ENCODE results near the gene CDHR5. TPM values are rescaled to one million over a fixed set of nuclear protein-coding genes. Genes with fewer than 3 reads are reported as not detected.
A peak's percentile ranks its signal among the peaks of the same experiment; 100 is the strongest.

Gene CDHR5
- total RNA-seq, 1 experiment from 2014 or later = not detected

GRCh38 chr11:615504-616319 is 9.0 kb downstream of the CDHR5 start, which contains the start of gene IRF7:
Gene IRF7 (minus strand): TSS chr11:615950. CDS start chr11:615364, 586 bp downstream.
- DNase-seq (ENCODE audit: low read depth) = peak; percentile 88
- in situ Hi-C loops (cut with HindIII; ENCODE audit: low pct_unique_long_range_greater_than_20kb, low sequenced_read_pairs) = no loop called here

- DNase-seq (ENCODE audit: low read depth) = no peak
- in situ Hi-C loops (cut with HindIII; ENCODE audit: low pct_unique_long_range_greater_than_20kb, low sequenced_read_pairs) = no loop called here
Measured at GRCh38 chr11:614623-615503, 9.9 kb downstream of the CDHR5 start.

- DNase-seq (ENCODE audit: low read depth) = no peak
- in situ Hi-C loops (cut with HindIII; ENCODE audit: low pct_unique_long_range_greater_than_20kb, low sequenced_read_pairs) = no loop called here
Measured at GRCh38 chr11:614021-614622, 10.6 kb downstream of the CDHR5 start.

- DNase-seq (ENCODE audit: low read depth) = peak; percentile 29
- in situ Hi-C loops (cut with HindIII; ENCODE audit: low pct_unique_long_range_greater_than_20kb, low sequenced_read_pairs) = no loop called here
Measured at GRCh38 chr11:613369-613968, 11.3 kb downstream of the CDHR5 start.

DNA sequence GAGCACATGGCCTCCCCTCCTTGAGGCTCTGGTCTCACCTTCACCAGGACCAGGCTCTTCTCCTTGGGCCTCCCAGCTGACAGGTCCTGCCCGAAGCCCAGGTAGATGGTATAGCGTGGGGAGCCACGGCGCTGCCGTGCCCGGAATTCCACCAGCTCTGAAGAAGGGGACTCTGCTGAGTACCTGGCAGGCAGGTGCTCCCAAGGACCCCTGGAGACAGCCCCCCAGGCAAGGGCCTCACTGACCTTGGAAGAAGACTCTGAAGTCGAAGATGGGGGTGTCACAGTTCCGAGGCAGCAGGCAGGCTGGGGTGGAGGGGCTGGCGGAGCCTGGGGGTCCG is 11.8 kb downstream of the CDHR5 start:
- in situ Hi-C loops (cut with HindIII; ENCODE audit: low pct_unique_long_range_greater_than_20kb, low sequenced_read_pairs) = no loop called here
- peak; percentile 12 for DNase-seq (ENCODE audit: low read depth)

DNA sequence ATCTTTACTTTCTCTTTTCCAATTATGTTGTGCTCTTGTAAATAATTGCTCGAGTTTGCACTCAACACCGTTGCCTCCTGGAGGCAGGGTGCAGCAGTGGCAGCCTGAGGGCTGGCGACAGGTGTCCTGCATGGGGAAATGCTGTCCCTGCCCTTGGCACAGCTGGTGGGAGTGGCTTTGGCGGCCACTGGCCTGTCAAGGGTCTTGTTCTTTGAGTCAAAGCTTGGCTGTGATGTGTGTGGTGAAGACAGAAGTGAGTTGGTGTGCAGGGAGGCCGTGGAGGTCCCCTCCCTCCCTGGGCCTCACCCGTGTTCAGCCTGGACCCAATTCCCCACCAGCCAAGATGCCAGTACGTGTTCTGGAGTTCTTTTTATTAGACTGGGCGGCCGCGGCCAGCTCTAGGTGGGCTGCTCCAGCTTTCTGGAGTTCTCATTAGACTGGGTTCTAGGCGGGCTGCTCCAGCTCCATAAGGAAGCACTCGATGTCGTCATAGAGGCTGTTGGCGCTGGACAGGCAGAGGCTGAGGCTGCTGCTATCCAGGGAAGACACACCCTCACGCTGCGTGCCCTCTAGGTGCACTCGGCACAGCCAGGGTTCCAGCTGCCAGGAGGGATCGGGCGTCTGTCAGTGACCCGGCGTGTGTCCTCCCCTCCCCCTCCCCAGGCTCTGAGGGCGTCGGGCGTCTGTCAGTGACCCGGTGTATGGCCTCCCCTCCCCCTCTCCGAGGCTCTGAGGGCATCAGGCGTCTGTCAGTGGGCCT is 12.4 kb downstream of the CDHR5 start:
- in situ Hi-C loops (cut with HindIII; ENCODE audit: low pct_unique_long_range_greater_than_20kb, low sequenced_read_pairs) = no loop called here
- peak; percentile 31 for DNase-seq (ENCODE audit: low read depth)

DNA sequence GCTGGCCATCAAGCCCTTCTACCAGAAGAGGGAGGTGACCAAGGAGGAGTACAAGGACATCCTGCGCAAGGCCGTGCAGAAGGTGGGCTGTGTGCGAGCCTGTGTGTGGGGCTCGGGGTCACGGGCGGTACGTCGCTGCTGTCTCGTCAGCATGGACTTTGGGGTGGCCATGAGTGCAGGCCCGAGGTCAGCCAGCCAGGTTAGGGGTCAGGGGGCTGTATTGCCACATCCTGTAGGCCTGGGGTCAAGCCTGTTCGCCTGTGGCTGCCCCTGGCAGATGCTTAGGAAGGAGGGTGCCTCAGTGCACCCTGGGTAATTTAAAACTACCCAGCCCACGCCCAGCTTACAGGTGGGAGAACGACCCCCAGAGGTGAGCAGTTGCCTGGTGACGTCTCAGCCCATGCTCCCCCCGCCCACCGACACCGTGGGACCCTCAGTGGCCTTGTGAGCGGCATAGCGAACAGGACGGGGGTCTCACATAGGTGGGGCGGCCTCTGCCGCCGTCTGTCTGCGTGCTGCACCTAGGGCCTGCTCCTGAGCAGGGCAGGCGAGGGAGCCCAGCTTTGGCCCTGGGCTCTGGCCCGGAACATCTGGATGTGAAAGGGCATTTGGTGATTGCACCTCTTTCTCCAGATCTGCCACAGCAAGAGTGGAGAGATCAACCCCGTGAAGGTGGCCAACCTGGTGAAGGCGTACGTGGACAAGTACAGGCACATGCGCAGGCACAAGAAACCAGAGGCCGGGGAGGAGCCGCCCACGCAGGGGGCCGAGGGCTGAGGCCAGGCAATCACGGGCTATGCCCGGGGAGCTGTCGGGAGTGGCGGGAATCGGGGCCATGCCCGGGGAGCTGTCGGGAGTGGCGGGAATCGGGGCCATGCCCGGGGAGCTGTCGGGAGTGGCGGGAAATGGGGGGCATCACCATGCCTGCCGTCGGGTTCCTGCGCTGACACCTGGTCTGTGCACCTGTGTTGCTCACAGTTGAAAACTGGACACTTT is 13.5 kb downstream of the CDHR5 start:
- no peak for DNase-seq (ENCODE audit: low read depth)
- in situ Hi-C loops (cut with HindIII; ENCODE audit: low pct_unique_long_range_greater_than_20kb, low sequenced_read_pairs) = no loop called here

DNA sequence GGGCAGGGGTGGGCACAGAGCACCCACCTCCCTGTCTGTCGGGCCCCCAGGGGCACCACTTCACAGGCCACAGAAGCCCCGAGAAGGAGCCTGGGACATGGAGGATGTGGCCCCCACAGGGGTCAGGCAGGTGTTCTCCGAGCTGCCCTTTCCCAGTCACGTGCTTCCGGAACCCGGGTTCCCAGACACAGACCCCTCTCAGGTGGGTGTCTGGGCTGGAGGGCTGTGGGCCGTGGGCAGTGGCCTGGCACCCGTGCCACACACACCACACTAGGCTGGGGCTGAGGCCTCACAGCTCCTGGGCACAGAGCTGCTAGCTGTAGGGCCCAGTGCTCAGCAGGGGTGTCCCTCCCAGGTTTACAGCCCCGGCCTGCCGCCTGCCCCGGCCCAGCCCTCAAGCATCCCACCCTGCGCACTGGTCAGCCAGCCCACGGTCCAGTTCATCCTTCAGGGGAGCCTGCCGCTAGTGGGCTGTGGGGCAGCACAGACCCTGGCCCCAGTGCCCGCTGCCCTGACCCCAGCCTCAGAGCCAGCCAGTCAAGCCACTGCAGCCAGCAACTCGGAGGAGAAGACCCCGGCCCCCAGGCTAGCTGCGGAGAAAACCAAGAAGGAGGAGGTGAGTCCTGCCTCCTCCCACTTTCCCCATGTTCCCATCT is 14.5 kb downstream of the CDHR5 start:
- in situ Hi-C loops (cut with HindIII; ENCODE audit: low pct_unique_long_range_greater_than_20kb, low sequenced_read_pairs) = no loop called here
- DNase-seq (ENCODE audit: low read depth) = no peak

DNA sequence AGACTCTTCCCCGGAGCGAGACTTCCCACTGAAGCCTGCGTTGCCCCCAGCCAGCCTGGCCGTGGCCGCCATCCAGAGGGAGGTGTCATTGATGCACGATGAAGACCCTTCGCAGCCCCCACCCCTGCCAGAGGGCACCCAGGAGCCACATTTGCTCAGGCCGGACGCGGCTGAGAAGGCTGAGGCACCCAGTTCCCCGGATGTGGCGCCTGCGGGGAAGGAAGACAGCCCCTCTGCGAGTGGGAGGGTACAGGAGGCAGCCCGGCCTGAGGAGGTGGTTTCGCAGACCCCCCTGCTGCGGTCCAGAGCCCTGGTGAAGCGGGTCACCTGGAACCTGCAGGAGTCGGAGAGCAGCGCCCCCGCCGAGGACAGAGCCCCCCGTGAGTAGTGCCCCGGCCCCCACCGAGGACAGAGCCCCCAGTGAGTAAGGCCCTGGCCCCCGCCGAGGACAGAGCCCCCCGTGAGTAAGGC is 15.4 kb downstream of the CDHR5 start:
- in situ Hi-C loops (cut with HindIII; ENCODE audit: low pct_unique_long_range_greater_than_20kb, low sequenced_read_pairs) = no loop called here

DNA sequence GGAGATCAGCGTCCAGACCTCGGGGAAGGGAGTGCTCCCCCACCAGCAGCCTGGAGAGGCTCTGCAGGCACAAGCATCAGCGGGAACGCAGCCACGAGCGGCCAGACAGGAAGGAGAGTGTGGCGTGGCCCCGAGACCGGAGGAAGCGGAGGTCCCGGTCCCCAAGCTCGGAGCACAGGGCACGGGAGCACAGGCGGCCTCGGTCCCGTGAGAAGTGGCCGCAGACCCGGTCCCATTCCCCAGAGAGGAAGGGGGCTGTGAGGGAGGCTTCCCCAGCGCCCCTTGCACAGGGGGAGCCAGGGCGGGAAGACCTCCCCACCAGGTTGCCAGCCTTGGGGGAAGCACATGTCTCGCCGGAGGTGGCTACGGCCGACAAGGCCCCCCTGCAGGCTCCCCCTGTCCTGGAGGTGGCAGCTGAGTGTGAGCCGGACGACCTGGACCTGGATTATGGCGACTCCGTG is 15.9 kb downstream of the CDHR5 start:
- in situ Hi-C loops (cut with HindIII; ENCODE audit: low pct_unique_long_range_greater_than_20kb, low sequenced_read_pairs) = no loop called here

More for the DNA sequence above, 15.4 kb downstream of the CDHR5 start:
- DNase-seq (ENCODE audit: low read depth) = no peak

DNA sequence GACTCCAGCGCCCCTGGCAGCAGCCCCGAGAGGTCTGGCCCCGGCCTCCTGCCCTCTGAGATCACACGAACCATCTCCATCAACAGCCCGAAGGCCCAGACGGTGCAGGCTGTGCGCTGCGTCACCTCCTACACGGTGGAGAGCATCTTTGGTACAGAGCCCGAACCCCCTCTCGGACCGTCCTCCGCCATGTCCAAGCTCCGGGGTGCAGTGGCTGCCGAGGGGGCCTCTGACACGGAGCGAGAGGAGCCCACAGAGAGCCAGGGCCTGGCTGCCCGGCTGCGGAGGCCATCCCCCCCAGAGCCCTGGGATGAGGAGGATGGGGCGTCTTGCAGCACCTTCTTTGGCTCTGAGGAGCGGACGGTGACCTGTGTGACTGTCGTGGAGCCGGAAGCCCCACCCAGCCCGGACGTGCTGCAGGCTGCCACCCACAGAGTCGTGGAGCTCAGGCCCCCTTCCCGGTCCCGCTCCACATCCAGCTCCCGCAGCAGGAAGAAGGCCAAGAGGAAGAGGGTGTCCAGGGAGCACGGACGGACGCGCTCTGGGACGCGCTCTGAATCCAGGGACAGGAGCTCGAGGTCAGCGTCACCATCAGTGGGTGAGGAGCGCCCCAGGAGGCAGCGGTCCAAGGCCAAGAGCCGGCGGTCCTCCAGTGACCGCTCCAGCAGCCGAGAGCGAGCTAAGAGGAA is 16.6 kb downstream of the CDHR5 start:
- no peak for DNase-seq (ENCODE audit: low read depth)
- in situ Hi-C loops (cut with HindIII; ENCODE audit: low pct_unique_long_range_greater_than_20kb, low sequenced_read_pairs) = no loop called here

More for the DNA sequence above, 15.9 kb downstream of the CDHR5 start:
- DNase-seq (ENCODE audit: low read depth) = no peak

GRCh38 chr11:607020-607780 is 17.6 kb downstream of the CDHR5 start:
- DNase-seq (ENCODE audit: low read depth) = no peak
- in situ Hi-C loops (cut with HindIII; ENCODE audit: low pct_unique_long_range_greater_than_20kb, low sequenced_read_pairs) = no loop called here

GRCh38 chr11:606245-606644 is 18.5 kb downstream of the CDHR5 start:
- DNase-seq (ENCODE audit: low read depth) = peak; percentile 13
- in situ Hi-C loops (cut with HindIII; ENCODE audit: low pct_unique_long_range_greater_than_20kb, low sequenced_read_pairs) = no loop called here

GRCh38 chr11:605286-606129 is 19.2 kb downstream of the CDHR5 start:
- DNase-seq (ENCODE audit: low read depth) = no peak
- in situ Hi-C loops (cut with HindIII; ENCODE audit: low pct_unique_long_range_greater_than_20kb, low sequenced_read_pairs) = no loop called here
